H1 (cell line): ENCODE measurements around the gene RFC1.

Experiments used
- CTCF ChIP-seq, 3 experiments: IDR thresholded peaks; 1 replicate in 2 of 3; 2 replicates in 1 of 3; pipeline versions ENCODE4 v1.5.1 to v1.6.1; 2011; ENCODE audit warnings: low read length in 3 of 3, mild to moderate bottlenecking in 3 of 3, inconsistent platforms in 2 of 3, low read depth in 1 of 3, moderate library complexity in 1 of 3; ENCODE audit not compliant: insufficient read depth in 1 of 3; ENCODE audit errors: control extremely low read depth in 1 of 3
- KDM5A ChIP-seq: fragments of 200-600 bp; IDR thresholded peaks from 2 replicates; pipeline ENCODE4 v1.7.1; 2012; ENCODE audit warnings: mild to moderate bottlenecking, low read length, inconsistent platforms, mixed read lengths

DNA sequence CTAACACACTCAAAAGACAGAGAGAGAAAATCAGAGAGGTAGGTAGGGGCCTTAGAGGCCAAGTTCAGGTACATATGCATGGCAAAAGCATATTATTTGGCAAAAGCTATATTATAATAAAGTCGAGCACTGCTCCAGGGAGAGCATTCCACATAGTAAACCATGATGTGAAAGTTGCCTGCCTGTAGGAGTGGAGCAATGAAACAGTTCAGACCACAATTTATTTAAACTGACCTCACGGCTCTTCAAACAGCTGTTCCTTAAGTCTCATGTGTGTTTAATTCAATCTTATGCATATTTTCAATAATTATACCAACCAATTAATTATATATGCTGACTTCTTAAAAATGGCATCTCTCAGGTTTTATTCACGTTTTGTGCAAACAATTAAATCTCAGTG, 3.3 kb downstream of the RFC1 start:
- TF ChIP-seq KDM5A (no peak), CTCF (IDR thresholded peaks at IDR 0.05; ENCODE audit: control extremely low read depth in 1 of 3, insufficient read depth in 1 of 3, low read depth in 1 of 3, low read length in 3 of 3) (no peak)
